Calu3 (cell line): ENCODE data around the gene SLC17A9. TPM values are rescaled to one million over a fixed set of nuclear protein-coding genes. Genes with fewer than 3 reads are reported as not detected.

ENCODE experiments used
- BruUV-seq: library from RNA; stranded (reverse); fragments of 400-500 nt; replicated peaks from 2 replicates; lab custom pipeline; 2021; lab: Mats Ljungman, UMichigan
- CTCF ChIA-PET: fragments of 300-600 bp; sonication (Branson Sonifier 250); formaldehyde crosslinking; loops from one replicate; lab custom pipeline; 2022; ENCODE audit warnings: antibody characterized with exemption; lab: Charles Lee
- DNase-seq: peaks from one replicate; pipeline ENCODE4 v3.0.0; 2022
- H3K27ac Mint-ChIP-seq: one replicate; pipeline ENCODE4 v1.8.0; 2022; ENCODE audit warnings: mixed read lengths; ENCODE audit not compliant: unreplicated experiment
- H3K27me3 Mint-ChIP-seq: one replicate; pipeline ENCODE4 v1.8.0; 2022; ENCODE audit warnings: mixed read lengths; ENCODE audit not compliant: unreplicated experiment
- H3K36me3 Mint-ChIP-seq: one replicate; pipeline ENCODE4 v1.8.0; 2022; ENCODE audit warnings: mild to moderate bottlenecking, moderate library complexity, mixed read lengths; ENCODE audit not compliant: insufficient read depth, unreplicated experiment
- H3K4me1 Mint-ChIP-seq: one replicate; pipeline ENCODE4 v1.8.0; 2022; ENCODE audit warnings: mild to moderate bottlenecking, low read depth, mixed read lengths; ENCODE audit not compliant: unreplicated experiment
- H3K4me3 Mint-ChIP-seq: one replicate; pipeline ENCODE4 v1.8.0; 2022; ENCODE audit warnings: mild to moderate bottlenecking, low read depth, moderate library complexity, mixed read lengths; ENCODE audit not compliant: unreplicated experiment
- H3K9me3 Mint-ChIP-seq: one replicate; pipeline ENCODE4 v1.8.0; 2022; ENCODE audit warnings: low read depth, mixed read lengths; ENCODE audit not compliant: unreplicated experiment
- CTCF ChIP-seq: fragments of 200-600 bp; IDR thresholded peaks from one replicate; pipeline ENCODE4 v1.8.0; 2022; ENCODE audit warnings: antibody characterized with exemption; ENCODE audit not compliant: unreplicated experiment
- intact Hi-C: fragments of 100-400 bp; cut with micrococcal nuclease; formaldehyde crosslinking; loops from one replicate; pipeline ENCODE4 v1.10.0; 2022; ENCODE audit not compliant: unreplicated experiment
- total RNA-seq: library from RNA; stranded (reverse); gene quantifications from 2 replicates; pipeline ENCODE4 v1.2.3, GENCODE V29; 2022

The SLC17A9 gene
- total RNA-seq, 1 experiment from 2014 or later = 12.0 TPM

- Mint-ChIP-seq H3K9me3 (no peaks in the 10 kb centered on the region), H3K4me1 (peaks cover 43% of the 10 kb centered on the region), H3K4me3 (peak overlapping the region; percentile 24), H3K27me3 (no peaks in the 10 kb centered on the region), H3K36me3 (peaks cover 45% of the 10 kb centered on the region), H3K27ac (no peak overlapping the region)
- CTCF ChIA-PET = interaction anchor here (0.7 to 2.2 kb wide), 2 partner anchors 9 to 53 kb away, joined by 3 to 7 read pairs; partner anchors contain the start of gene GID8
- no peak for TF ChIP-seq CTCF
- no TSS peak for BruUV-seq
- intact Hi-C loops = no loop called here
- no peak for DNase-seq
These were observed 24.1 kb upstream of the SLC17A9 start for GRCh38 chr20:62928246-62928939.

DNA sequence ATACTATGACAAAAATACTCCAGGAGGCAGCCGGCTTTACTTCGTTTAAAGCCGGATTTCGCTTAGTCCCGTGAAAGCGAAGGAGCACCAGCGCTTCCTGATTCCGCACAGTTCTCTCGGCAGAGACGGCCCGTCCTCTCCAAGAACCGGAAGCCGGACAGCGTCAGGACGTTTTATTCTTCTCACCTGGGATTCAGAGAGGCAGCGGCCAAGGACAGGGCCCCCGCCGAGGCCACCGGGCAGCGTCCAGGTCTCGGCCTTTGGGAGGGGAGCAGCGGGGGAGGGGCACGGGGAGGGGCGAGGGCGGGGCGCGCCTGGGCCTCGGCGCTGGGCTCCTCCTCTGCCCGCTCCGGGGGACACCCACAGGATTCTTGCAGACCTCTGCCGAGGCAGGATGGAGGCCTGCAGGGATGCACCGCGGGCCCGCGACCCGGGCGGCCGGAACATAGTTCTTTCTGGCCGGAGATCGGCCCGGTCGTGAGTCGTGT, 23.4 kb upstream of the SLC17A9 start:
- CTCF ChIA-PET = no interaction called here
- BruUV-seq = no TSS peak
- no peaks in the 10 kb centered on the region for H3K9me3 Mint-ChIP-seq
- intact Hi-C loops = no loop called here
- no peak for TF ChIP-seq CTCF
- no peaks in the 10 kb centered on the region for H3K27me3 Mint-ChIP-seq
- DNase-seq = peak; percentile 28
- H3K36me3 Mint-ChIP-seq = peaks cover 40% of the 10 kb centered on the region
- H3K27ac Mint-ChIP-seq = no peak overlapping the region
- peaks cover 37% of the 10 kb centered on the region for H3K4me1 Mint-ChIP-seq
- peak overlapping the region; percentile 24 for H3K4me3 Mint-ChIP-seq

GRCh38 chr20:62931464-62931863, 21.0 kb upstream of the SLC17A9 start:
- Mint-ChIP-seq H3K27ac (no peak overlapping the region), H3K27me3 (no peaks in the 10 kb centered on the region), H3K9me3 (no peaks in the 10 kb centered on the region), H3K4me3 (no peak overlapping the region), H3K4me1 (peaks cover 26% of the 10 kb centered on the region), H3K36me3 (peaks cover 17% of the 10 kb centered on the region)
- DNase-seq = no peak
- CTCF ChIA-PET = no interaction called here
- no TSS peak for BruUV-seq
- TF ChIP-seq CTCF = no peak
- intact Hi-C loops = no loop called here

- no peaks in the 10 kb centered on the region for H3K9me3 Mint-ChIP-seq
- H3K27me3 Mint-ChIP-seq = no peaks in the 10 kb centered on the region
- CTCF ChIA-PET = interaction anchor here (0.6 to 1.7 kb wide), 4 partner anchors 9 to 111 kb away, joined by 3 to 10 read pairs (median 6); no protein-coding TSS in a partner anchor
- intact Hi-C loops = no loop called here
- H3K4me3 Mint-ChIP-seq = no peak overlapping the region
- BruUV-seq = no TSS peak
- H3K36me3 Mint-ChIP-seq = peaks cover 17% of the 10 kb centered on the region
- no peak for DNase-seq
- peaks cover 8% of the 10 kb centered on the region for H3K4me1 Mint-ChIP-seq
- no peak overlapping the region for H3K27ac Mint-ChIP-seq
- TF ChIP-seq CTCF = no peak
These were observed 18.5 kb upstream of the SLC17A9 start for GRCh38 chr20:62933966-62934365.
